Measurements from ENCODE around the gene MEF2A. TPM values are rescaled to one million over a fixed set of nuclear protein-coding genes. Genes with fewer than 3 reads are reported as not detected.

MEF2A gene
- total RNA-seq, 1 donor from 2014 or later, result 61.9 TPM

- Mint-ChIP-seq H3K36me3 (peaks cover 35% of the 10 kb centered on the region), H3K9me3 (peaks cover 7% of the 10 kb centered on the region), H3K27me3 (ENCODE audit: insufficient read depth, low read depth) (no peaks in the 10 kb centered on the region), H3K4me1 (peaks cover 3% of the 10 kb centered on the region), H3K4me3 (no peak overlapping the region), H3K27ac (no peak overlapping the region)
- Histone ChIP-seq H3K27ac (no peak overlapping the region), H3K36me3 (no peaks in the 10 kb centered on the region), H4K20me1 (ENCODE audit: low read depth) (peaks cover 6% of the 10 kb centered on the region), H3K9me3 (ENCODE audit: low read depth) (no peaks in the 10 kb centered on the region), H2AFZ (replicated peaks) (no peak overlapping the region), H3K4me2 (no peak overlapping the region), H3K27me3 (no peaks in the 10 kb centered on the region), H3K79me2 (ENCODE audit: low read depth) (no peaks in the 10 kb centered on the region), H3K4me3 (no peak overlapping the region), H3K4me1 (no peaks in the 10 kb centered on the region), H3F3A (ENCODE audit: low read depth) (peaks cover 3% of the 10 kb centered on the region), H3K9ac (no peak overlapping the region)
- DNase-seq (ENCODE audit: low spot score), result no peak
- no peak for TF ChIP-seq CTCF (IDR thresholded peaks at IDR 0.05)
- TF ChIP-seq EZH2 (IDR thresholded peaks at IDR 0.05), result no peak
- no peak for TF ChIP-seq EZH2phosphoT487 (IDR thresholded peaks at IDR 0.05)
These were observed 153.3 kb downstream of the MEF2A start for GRCh38 chr15:99719096-99719541.

GRCh38 chr15:99720533-99720932 lies 154.7 kb downstream of the MEF2A start:
- Histone ChIP-seq H3F3A (ENCODE audit: low read depth) (peaks cover 3% of the 10 kb centered on the region), H3K9me3 (ENCODE audit: low read depth) (no peaks in the 10 kb centered on the region), H4K20me1 (ENCODE audit: low read depth) (peaks cover 4% of the 10 kb centered on the region), H3K9ac (no peak overlapping the region), H3K79me2 (ENCODE audit: low read depth) (no peaks in the 10 kb centered on the region), H3K36me3 (no peaks in the 10 kb centered on the region), H3K4me2 (no peak overlapping the region), H3K4me3 (no peak overlapping the region), H2AFZ (replicated peaks) (no peak overlapping the region), H3K27ac (no peak overlapping the region), H3K4me1 (no peaks in the 10 kb centered on the region), H3K27me3 (no peaks in the 10 kb centered on the region)
- TF ChIP-seq EZH2 (IDR thresholded peaks at IDR 0.05) (no peak), EZH2phosphoT487 (IDR thresholded peaks at IDR 0.05) (no peak), CTCF (IDR thresholded peaks at IDR 0.05) (no peak)
- H3K4me1 Mint-ChIP-seq, result peaks cover 3% of the 10 kb centered on the region
- no peak overlapping the region for H3K4me3 Mint-ChIP-seq
- H3K27me3 Mint-ChIP-seq (ENCODE audit: insufficient read depth, low read depth), result no peaks in the 10 kb centered on the region
- no peak overlapping the region for H3K27ac Mint-ChIP-seq
- peaks cover 40% of the 10 kb centered on the region for H3K36me3 Mint-ChIP-seq
- DNase-seq (ENCODE audit: low spot score), result no peak
- peaks cover 13% of the 10 kb centered on the region for H3K9me3 Mint-ChIP-seq

- Histone ChIP-seq H4K20me1 (ENCODE audit: low read depth) (no peaks in the 10 kb centered on the region), H3K9ac (no peak overlapping the region), H3K4me3 (no peak overlapping the region), H3K36me3 (no peaks in the 10 kb centered on the region), H3K4me1 (no peaks in the 10 kb centered on the region), H2AFZ (replicated peaks) (no peak overlapping the region), H3K27me3 (no peaks in the 10 kb centered on the region), H3F3A (ENCODE audit: low read depth) (peaks cover 3% of the 10 kb centered on the region), H3K4me2 (no peak overlapping the region), H3K27ac (no peak overlapping the region), H3K9me3 (ENCODE audit: low read depth) (no peaks in the 10 kb centered on the region), H3K79me2 (ENCODE audit: low read depth) (no peaks in the 10 kb centered on the region)
- no peak overlapping the region for H3K27ac Mint-ChIP-seq
- peaks cover 13% of the 10 kb centered on the region for H3K9me3 Mint-ChIP-seq
- H3K27me3 Mint-ChIP-seq (ENCODE audit: insufficient read depth, low read depth), result no peaks in the 10 kb centered on the region
- DNase-seq (ENCODE audit: low spot score), result no peak
- peaks cover 3% of the 10 kb centered on the region for H3K4me1 Mint-ChIP-seq
- TF ChIP-seq EZH2 (IDR thresholded peaks at IDR 0.05) (no peak), EZH2phosphoT487 (IDR thresholded peaks at IDR 0.05) (no peak), CTCF (IDR thresholded peaks at IDR 0.05) (no peak)
- H3K4me3 Mint-ChIP-seq, result no peak overlapping the region
- peaks cover 39% of the 10 kb centered on the region for H3K36me3 Mint-ChIP-seq
These were observed 155.5 kb downstream of the MEF2A start for GRCh38 chr15:99721104-99721778.
